HL-60 (cell line): ENCODE measurements around the gene LIPN.

Experiments
- GABPA ChIP-seq: IDR thresholded peaks from 2 replicates; pipeline ENCODE4 v1.6.1; 2012; ENCODE audit warnings: low read depth
- POLR2AphosphoS5 ChIP-seq: IDR thresholded peaks from 2 replicates; pipeline ENCODE4 v1.6.1; 2012; ENCODE audit warnings: low read depth
- TF ChIP-seq, protein P1 (sequence below): IDR thresholded peaks from one replicate; pipeline ENCODE4 v1.5.1; 2011; ENCODE audit warnings: low read length, control low read depth, inconsistent platforms; ENCODE audit not compliant: insufficient read depth
- TF ChIP-seq, protein P2 (sequence below): IDR thresholded peaks from 2 replicates; pipeline ENCODE4 v1.6.1; 2012; ENCODE audit warnings: low read depth; ENCODE audit not compliant: insufficient replicate concordance

DNA sequence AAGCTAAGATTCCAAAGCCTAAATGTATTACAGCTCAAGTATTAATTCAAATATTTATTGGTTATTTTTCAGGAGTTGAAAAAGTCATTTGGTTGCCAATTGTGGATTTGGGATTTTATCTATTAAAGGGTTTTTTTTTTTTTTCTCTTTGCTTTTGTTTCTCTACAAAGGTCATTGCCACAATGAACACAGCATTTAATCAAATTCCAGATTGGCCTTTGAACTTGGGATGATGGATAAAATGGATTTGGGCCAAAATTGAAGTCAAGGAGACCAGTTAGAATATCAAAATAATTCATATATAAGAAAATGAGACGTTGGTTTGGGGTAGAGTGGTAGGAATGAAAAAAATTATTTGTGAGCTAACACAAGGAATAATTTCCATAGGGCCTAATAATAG lies 9.6 kb downstream of the LIPN start:
- TF ChIP-seq POLR2AphosphoS5 (no peak), GABPA (no peak)
- TF ChIP-seq, protein P1, sequence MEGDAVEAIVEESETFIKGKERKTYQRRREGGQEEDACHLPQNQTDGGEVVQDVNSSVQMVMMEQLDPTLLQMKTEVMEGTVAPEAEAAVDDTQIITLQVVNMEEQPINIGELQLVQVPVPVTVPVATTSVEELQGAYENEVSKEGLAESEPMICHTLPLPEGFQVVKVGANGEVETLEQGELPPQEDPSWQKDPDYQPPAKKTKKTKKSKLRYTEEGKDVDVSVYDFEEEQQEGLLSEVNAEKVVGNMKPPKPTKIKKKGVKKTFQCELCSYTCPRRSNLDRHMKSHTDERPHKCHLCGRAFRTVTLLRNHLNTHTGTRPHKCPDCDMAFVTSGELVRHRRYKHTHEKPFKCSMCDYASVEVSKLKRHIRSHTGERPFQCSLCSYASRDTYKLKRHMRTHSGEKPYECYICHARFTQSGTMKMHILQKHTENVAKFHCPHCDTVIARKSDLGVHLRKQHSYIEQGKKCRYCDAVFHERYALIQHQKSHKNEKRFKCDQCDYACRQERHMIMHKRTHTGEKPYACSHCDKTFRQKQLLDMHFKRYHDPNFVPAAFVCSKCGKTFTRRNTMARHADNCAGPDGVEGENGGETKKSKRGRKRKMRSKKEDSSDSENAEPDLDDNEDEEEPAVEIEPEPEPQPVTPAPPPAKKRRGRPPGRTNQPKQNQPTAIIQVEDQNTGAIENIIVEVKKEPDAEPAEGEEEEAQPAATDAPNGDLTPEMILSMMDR = no peak
- TF ChIP-seq, protein P2, sequence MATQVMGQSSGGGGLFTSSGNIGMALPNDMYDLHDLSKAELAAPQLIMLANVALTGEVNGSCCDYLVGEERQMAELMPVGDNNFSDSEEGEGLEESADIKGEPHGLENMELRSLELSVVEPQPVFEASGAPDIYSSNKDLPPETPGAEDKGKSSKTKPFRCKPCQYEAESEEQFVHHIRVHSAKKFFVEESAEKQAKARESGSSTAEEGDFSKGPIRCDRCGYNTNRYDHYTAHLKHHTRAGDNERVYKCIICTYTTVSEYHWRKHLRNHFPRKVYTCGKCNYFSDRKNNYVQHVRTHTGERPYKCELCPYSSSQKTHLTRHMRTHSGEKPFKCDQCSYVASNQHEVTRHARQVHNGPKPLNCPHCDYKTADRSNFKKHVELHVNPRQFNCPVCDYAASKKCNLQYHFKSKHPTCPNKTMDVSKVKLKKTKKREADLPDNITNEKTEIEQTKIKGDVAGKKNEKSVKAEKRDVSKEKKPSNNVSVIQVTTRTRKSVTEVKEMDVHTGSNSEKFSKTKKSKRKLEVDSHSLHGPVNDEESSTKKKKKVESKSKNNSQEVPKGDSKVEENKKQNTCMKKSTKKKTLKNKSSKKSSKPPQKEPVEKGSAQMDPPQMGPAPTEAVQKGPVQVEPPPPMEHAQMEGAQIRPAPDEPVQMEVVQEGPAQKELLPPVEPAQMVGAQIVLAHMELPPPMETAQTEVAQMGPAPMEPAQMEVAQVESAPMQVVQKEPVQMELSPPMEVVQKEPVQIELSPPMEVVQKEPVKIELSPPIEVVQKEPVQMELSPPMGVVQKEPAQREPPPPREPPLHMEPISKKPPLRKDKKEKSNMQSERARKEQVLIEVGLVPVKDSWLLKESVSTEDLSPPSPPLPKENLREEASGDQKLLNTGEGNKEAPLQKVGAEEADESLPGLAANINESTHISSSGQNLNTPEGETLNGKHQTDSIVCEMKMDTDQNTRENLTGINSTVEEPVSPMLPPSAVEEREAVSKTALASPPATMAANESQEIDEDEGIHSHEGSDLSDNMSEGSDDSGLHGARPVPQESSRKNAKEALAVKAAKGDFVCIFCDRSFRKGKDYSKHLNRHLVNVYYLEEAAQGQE = no peak
